MG63 (cell line): ENCODE measurements around the gene MAD1L1. TPM values are rescaled to one million over a fixed set of nuclear protein-coding genes. Genes with fewer than 3 reads are reported as not detected.

Experiments used
- DNase-seq: peaks from one replicate; pipeline ENCODE4 v3.0.0-alpha.2; 2020
- H3K27me3 ChIP-seq: fragments of 250-450 bp; sonication (Bioruptor Pico); 2 replicates; pipeline ENCODE4 v1.5.1; 2020; ENCODE audit warnings: mild to moderate bottlenecking, moderate library complexity
- H3K36me3 ChIP-seq: fragments of 250-450 bp; sonication (Bioruptor Pico); 2 replicates; pipeline ENCODE4 v1.5.1; 2020; ENCODE audit warnings: mild to moderate bottlenecking, moderate library complexity
- H3K4me3 ChIP-seq: fragments of 250-450 bp; sonication (Bioruptor Pico); 2 replicates; pipeline ENCODE4 v1.5.1; 2020; ENCODE audit warnings: mild to moderate bottlenecking, moderate library complexity
- H3K9me3 ChIP-seq: fragments of 250-450 bp; sonication (Bioruptor Pico); 2 replicates; pipeline ENCODE4 v1.5.1; 2020; ENCODE audit warnings: mild to moderate bottlenecking, moderate library complexity
- total RNA-seq: library from RNA; depleted of rRNA; stranded (reverse); fragments of >200 nt; shearing (Covaris generic); gene quantifications from 2 replicates; pipeline ENCODE4 v1.2.3, GENCODE V29; 2014; ENCODE audit warnings: low replicate concordance

MAD1L1 gene
- total RNA-seq, 1 experiment from 2014 or later = 65.1 TPM

GRCh38 chr7:2230226-2230625 is 2.5 kb downstream of the MAD1L1 start:
- H3K9me3 ChIP-seq = no peaks in the 10 kb centered on the region
- no peak for DNase-seq
- H3K4me3 ChIP-seq = no peak overlapping the region
- H3K27me3 ChIP-seq = no peaks in the 10 kb centered on the region
- peaks cover 28% of the 10 kb centered on the region for H3K36me3 ChIP-seq

GRCh38 chr7:2229467-2229866 is 3.3 kb downstream of the MAD1L1 start:
- H3K4me3 ChIP-seq = no peak overlapping the region
- no peaks in the 10 kb centered on the region for H3K9me3 ChIP-seq
- no peak for DNase-seq
- peaks cover 20% of the 10 kb centered on the region for H3K36me3 ChIP-seq
- no peaks in the 10 kb centered on the region for H3K27me3 ChIP-seq

DNA sequence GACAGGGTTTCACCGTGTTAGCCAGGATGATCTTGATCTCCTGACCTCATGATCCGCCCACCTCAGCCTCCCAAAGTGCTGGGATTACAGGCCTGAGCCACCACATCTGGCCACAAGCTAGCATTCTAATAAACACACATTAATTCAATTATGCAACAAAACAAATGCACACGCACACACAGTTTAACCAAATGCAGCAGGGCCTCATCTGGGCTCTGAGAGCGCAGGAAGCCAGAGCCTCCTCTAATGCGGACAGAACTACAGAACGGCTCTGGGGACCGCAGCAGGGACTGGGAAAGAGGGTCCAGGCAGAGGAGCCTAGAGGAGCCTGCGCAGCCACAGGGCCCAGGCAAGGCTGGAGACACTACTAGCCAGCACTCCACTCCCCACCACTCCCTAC is 3.8 kb downstream of the MAD1L1 start:
- H3K27me3 ChIP-seq = no peaks in the 10 kb centered on the region
- DNase-seq = no peak
- H3K9me3 ChIP-seq = no peaks in the 10 kb centered on the region
- no peak overlapping the region for H3K4me3 ChIP-seq
- peaks cover 16% of the 10 kb centered on the region for H3K36me3 ChIP-seq

DNA sequence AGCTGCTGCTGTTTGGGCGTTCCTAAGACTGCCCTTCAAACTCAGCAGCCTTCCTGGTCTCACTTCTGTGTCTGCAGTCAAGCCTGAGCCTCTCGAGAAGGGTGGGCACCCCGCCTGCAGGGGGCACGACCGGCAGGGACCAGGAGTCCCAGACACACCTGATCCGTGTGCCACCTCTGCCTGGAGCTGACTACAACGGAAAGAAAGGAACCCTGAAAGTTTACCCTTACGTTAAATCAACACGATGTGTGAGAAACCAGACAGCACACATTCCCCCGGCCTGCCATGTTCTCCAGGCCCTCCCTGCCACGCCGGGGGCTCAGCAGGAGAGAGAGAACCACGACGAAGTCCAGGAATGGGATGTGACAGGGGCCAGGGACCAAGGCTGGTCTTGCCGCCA is 5.0 kb downstream of the MAD1L1 start:
- DNase-seq = no peak
- H3K36me3 ChIP-seq = peaks cover 15% of the 10 kb centered on the region
- H3K4me3 ChIP-seq = no peak overlapping the region
- H3K27me3 ChIP-seq = no peaks in the 10 kb centered on the region
- H3K9me3 ChIP-seq = no peaks in the 10 kb centered on the region

GRCh38 chr7:2225830-2226229 is 6.9 kb downstream of the MAD1L1 start:
- Histone ChIP-seq H3K9me3 (no peaks in the 10 kb centered on the region), H3K36me3 (peaks cover 17% of the 10 kb centered on the region), H3K27me3 (no peaks in the 10 kb centered on the region), H3K4me3 (no peak overlapping the region)
- no peak for DNase-seq

DNA sequence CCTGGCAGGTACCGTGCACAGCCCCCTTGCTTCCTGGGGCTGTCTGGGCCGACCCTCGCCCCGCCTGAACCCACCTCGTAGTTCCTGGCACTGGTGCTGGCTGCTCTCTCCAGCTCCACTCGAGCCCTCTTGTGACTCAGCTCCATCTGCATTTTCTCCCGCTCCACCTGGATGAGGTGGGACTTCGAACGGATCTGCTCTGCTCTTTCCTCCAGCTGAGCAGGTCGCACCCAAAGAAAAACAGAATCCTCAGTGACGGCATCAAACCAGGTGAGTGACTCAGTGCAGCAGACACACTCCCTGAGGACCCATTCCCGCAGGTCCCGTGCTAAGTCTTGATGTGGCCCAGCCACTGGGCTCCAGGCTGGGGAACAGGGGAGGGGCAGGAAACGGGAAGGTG is 7.4 kb downstream of the MAD1L1 start:
- no peak overlapping the region for H3K4me3 ChIP-seq
- DNase-seq = no peak
- H3K36me3 ChIP-seq = peaks cover 17% of the 10 kb centered on the region
- H3K9me3 ChIP-seq = no peaks in the 10 kb centered on the region
- H3K27me3 ChIP-seq = no peaks in the 10 kb centered on the region

GRCh38 chr7:2224934-2225333 is 7.8 kb downstream of the MAD1L1 start:
- no peak for DNase-seq
- Histone ChIP-seq H3K4me3 (no peak overlapping the region), H3K9me3 (no peaks in the 10 kb centered on the region), H3K27me3 (no peaks in the 10 kb centered on the region), H3K36me3 (peaks cover 17% of the 10 kb centered on the region)

GRCh38 chr7:2224491-2224928 is 8.2 kb downstream of the MAD1L1 start:
- Histone ChIP-seq H3K27me3 (no peaks in the 10 kb centered on the region), H3K36me3 (peaks cover 14% of the 10 kb centered on the region), H3K9me3 (no peaks in the 10 kb centered on the region), H3K4me3 (no peak overlapping the region)
- DNase-seq = no peak

DNA sequence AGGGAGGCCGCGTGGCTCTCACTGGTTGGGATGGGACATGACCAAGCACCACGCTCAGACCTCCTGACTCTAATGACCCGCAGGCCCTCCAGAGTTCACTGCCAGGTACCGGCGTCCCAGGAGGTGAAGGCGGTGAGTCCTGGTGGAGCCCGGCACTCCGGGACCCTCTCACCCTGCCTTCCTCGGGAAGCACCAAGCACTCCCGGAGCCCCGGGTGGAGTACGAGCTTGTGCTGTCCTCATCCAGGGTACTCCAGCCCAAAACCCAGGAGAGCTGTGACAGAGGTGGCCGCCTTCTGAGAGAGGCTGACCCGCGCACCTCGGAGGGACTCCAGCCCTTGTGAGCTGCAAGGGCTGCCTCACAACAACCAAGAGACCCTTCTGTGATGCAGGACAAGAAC is 9.4 kb downstream of the MAD1L1 start:
- no peak for DNase-seq
- H3K27me3 ChIP-seq = no peaks in the 10 kb centered on the region
- H3K36me3 ChIP-seq = peaks cover 14% of the 10 kb centered on the region
- no peak overlapping the region for H3K4me3 ChIP-seq
- no peaks in the 10 kb centered on the region for H3K9me3 ChIP-seq

DNA sequence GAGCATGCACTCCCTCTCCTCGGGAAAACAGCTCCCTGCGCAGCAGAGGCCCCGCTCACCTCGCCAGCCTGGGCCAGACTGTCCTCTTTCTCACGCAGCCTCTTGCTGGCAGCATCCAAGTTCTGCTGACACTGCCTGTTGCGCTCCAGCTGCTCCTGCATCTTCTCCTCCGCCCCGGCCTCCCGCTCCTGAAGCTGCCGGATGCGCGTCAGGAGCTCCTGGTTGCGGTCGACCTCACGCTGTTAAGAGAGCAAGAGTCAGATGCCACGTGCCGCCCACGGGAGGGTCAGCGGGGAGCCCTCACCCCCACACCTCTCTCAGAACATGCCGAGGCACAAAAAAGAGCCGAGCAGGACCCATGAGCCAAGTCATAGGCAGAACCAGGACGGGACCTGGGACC is 10.2 kb downstream of the MAD1L1 start:
- Histone ChIP-seq H3K36me3 (peaks cover 12% of the 10 kb centered on the region), H3K9me3 (no peaks in the 10 kb centered on the region)
- DNase-seq = no peak

DNA sequence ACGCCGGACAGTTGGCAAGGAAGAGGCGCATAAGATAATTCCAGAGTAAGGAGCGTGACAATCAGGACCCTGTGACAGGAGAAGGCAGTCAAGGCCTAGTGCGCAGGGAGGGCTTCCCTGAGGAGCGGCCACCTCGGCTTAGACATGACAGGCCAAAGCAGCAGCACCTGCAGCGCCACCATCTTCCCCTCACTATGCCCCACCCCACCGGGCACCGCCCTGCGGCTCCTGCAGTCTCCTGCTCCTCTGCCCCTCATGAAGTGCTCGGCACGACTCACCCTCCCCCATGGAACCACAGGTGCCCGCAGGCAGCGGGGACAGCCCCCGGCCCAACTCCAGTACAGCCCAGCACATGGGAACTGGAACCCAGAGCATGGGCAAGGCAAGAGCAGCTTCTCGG is 11.8 kb downstream of the MAD1L1 start:
- Histone ChIP-seq H3K9me3 (no peaks in the 10 kb centered on the region), H3K4me3 (no peak overlapping the region), H3K27me3 (no peaks in the 10 kb centered on the region), H3K36me3 (peaks cover 15% of the 10 kb centered on the region)
- DNase-seq = no peak

More for the DNA sequence above, 10.2 kb downstream of the MAD1L1 start:
- H3K4me3 ChIP-seq = no peak overlapping the region
- H3K27me3 ChIP-seq = no peaks in the 10 kb centered on the region

DNA sequence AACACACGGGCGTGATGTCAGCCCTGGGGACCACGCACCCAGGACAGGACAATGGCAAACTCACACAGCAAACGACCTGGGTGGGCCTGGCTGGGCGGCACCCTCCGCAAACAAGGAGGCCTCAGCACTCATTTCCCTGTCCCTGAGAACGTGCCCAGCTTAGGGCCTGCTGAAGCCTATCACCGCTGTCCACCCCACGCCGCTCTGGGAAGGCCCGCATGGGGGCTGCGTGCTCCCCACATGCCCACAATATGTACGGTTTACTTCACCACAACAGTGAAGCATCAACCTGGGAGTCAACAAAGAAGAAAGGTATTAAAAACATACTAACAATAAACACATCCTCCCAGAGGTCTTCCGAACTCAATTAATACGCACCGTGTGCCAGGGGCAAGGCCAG is 12.2 kb downstream of the MAD1L1 start:
- peaks cover 18% of the 10 kb centered on the region for H3K36me3 ChIP-seq
- DNase-seq = no peak
- no peaks in the 10 kb centered on the region for H3K9me3 ChIP-seq
- no peak overlapping the region for H3K4me3 ChIP-seq
- no peaks in the 10 kb centered on the region for H3K27me3 ChIP-seq

GRCh38 chr7:2220030-2220429 is 12.7 kb downstream of the MAD1L1 start:
- DNase-seq = no peak
- Histone ChIP-seq H3K4me3 (no peak overlapping the region), H3K27me3 (no peaks in the 10 kb centered on the region), H3K36me3 (peaks cover 17% of the 10 kb centered on the region), H3K9me3 (no peaks in the 10 kb centered on the region)

DNA sequence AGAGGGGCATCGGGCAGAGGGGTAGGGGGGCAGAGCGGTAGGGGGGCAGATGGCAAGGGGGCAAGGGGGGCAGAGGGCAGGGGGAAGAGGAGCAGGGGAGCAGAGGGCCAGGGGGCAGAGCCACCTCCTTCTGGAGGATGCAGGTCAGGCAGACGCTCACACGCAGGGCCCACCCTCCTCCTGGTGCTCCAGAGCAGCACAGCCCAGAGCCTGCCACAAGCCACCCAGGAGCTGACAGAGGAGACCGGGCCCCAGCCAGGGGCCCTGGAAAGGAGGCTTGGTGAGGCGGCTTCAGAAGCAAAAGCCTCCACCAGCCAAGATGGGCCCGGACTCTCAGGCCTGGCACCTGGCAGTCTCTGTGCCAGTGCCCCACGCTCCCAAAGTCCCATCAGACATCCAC is 13.1 kb downstream of the MAD1L1 start:
- Histone ChIP-seq H3K4me3 (no peak overlapping the region), H3K27me3 (no peaks in the 10 kb centered on the region), H3K36me3 (peaks cover 17% of the 10 kb centered on the region), H3K9me3 (no peaks in the 10 kb centered on the region)
- DNase-seq = no peak

DNA sequence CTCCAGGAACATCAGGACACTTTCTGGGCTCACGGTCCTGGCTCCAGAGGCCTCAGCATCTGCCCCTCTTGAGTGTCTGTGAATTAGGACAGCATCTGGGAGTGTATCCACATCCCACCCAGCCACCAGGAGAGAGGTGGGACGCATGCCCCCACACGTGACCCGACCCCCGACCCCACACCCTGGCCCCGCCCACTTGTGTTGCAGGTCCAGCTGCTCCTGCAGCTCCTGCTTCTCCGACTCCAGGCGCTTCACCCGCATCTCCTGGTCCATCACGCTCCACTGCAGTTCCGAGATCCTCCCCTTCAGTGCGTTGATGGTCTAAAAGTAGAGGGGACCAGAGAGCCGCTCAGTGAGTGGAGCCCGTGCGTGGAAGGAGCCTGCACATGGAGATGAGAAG is 13.6 kb downstream of the MAD1L1 start:
- no peak for DNase-seq
- Histone ChIP-seq H3K36me3 (peaks cover 17% of the 10 kb centered on the region), H3K4me3 (no peak overlapping the region)

GRCh38 chr7:2218444-2218785 is 14.3 kb downstream of the MAD1L1 start:
- H3K27me3 ChIP-seq = no peaks in the 10 kb centered on the region
- DNase-seq = no peak
- H3K4me3 ChIP-seq = no peak overlapping the region
- H3K9me3 ChIP-seq = no peaks in the 10 kb centered on the region
- peaks cover 17% of the 10 kb centered on the region for H3K36me3 ChIP-seq

More for the DNA sequence above, 13.6 kb downstream of the MAD1L1 start:
- H3K9me3 ChIP-seq = no peaks in the 10 kb centered on the region
- no peaks in the 10 kb centered on the region for H3K27me3 ChIP-seq

- Histone ChIP-seq H3K36me3 (peaks cover 21% of the 10 kb centered on the region), H3K27me3 (no peaks in the 10 kb centered on the region), H3K4me3 (no peak overlapping the region), H3K9me3 (no peaks in the 10 kb centered on the region)
- DNase-seq = no peak
Measured at GRCh38 chr7:2217716-2218443, 14.9 kb downstream of the MAD1L1 start.

DNA sequence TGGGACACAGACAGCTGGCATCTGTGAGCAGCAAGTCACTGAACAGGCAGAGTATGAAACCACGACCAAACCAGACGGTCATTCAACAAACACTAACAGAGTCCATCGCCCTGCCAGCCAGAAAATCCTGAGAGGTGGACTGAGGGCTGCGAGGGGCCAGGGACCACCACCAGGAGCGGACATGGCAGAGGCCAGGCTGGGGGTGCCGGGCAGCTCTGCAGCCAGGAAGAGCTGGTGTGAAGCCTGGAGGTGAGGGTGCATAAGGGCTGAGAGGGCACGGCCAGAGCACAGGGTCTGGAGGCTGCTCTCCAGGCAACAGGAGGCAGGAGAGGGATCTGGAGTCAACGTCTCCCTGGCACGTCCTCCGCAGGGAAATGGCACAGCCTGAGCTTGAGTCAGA is 15.5 kb downstream of the MAD1L1 start:
- H3K9me3 ChIP-seq = no peaks in the 10 kb centered on the region
- no peaks in the 10 kb centered on the region for H3K27me3 ChIP-seq
- H3K4me3 ChIP-seq = no peak overlapping the region
- DNase-seq = no peak
- peaks cover 24% of the 10 kb centered on the region for H3K36me3 ChIP-seq

- no peak overlapping the region for H3K4me3 ChIP-seq
- peaks cover 24% of the 10 kb centered on the region for H3K36me3 ChIP-seq
- H3K9me3 ChIP-seq = no peaks in the 10 kb centered on the region
- no peaks in the 10 kb centered on the region for H3K27me3 ChIP-seq
- no peak for DNase-seq
Measured at GRCh38 chr7:2215851-2216250, 16.9 kb downstream of the MAD1L1 start.
